ENCODE measurements around the gene TIPARP.
"Not testable (repeated sequence)": the region's sequence is repeated elsewhere in the genome, so short reads cannot be mapped to it uniquely, and the experiment has no call there.

Gene TIPARP

DNA sequence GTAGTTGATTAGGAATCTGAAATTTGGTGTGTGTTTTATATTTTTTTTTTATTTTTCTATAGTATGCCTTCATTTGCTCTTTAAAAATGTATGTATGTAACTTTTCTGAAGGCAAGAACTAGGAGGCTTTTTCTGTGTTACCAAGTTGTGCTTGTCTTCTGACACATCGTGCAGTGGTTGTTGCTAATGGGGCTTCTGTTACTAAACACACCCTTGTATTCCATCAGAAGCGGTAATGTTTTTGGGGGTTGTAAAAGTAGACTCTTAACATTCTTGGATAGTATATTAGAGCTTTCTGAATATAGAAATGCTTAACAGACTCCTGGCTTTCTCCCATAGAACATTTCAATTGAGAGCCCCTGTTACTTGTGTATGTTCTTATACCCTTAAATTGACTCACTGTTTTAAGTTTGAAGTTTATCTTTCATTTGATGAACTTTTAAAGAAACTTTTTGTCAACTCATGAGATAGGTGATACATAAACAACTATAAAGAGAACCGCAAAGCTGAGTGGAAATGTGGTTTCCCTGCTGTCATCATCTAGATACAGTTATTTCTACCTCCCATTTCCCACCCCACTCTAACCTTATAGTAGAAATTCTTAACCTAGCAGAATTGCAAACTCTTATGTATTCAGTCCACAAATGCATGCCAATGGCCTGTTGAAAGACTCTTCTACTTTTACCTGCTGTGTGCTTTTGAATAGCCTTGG, 2.5 kb downstream of the TIPARP start:
- DNase-seq: peak; percentile 34

DNA sequence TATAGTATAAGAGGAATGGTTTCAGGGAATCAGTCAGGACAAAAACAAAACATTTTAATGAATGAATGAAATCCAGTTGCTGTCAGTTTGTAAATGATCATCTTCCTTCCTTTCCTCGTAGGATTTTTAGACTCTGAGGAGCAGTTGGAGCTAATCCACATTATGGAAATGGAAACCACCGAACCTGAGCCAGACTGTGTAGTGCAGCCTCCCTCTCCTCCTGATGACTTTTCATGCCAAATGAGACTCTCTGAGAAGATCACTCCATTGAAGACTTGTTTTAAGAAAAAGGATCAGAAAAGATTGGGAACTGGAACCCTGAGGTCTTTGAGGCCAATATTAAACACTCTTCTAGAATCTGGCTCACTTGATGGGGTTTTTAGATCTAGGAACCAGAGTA, 3.1 kb downstream of the TIPARP start:
- no peak for DNase-seq

DNA sequence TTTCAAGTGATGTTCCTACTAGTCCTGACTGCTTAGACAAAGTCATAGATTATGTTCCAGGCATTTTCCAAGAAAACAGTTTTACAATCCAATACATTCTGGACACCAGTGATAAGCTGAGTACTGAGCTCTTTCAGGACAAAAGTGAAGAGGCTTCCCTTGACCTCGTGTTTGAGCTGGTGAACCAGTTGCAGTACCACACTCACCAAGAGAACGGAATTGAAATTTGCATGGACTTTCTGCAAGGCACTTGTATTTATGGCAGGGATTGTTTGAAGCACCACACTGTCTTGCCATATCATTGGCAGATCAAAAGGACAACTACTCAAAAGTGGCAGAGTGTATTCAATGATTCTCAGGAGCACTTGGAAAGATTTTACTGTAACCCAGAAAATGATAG, 3.8 kb downstream of the TIPARP start:
- no peak for DNase-seq

DNA sequence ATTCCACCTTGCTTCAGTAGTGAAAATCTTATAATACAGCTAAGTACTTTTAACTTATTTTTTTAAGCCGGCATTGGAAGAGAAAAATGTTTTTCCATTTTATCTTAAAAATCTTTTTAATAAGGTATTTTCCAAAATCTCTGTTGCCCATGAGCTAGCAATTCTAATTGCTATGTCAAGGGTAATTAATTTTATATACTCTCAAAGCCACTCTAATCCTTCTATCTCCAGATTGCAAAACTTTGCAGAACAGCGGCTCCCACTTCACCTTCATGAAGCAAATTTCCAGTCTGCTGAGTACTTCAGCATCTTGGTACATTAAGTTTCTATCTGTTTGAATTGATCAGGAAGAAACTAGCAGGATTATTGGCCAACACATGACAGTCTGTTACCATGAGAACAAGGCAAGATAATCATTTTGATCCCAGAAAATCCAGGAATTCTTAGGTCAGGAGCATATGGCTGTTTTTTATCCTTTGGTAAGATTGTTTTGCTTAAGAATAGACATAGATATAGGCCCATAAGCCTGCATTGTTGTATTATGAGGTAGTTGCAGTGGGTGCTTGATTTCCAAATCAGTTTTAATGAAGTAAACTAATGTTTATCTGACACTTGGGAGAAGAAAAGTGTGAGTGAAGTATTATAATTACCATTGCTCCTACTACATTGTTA, 6.0 kb downstream of the TIPARP start:
- DNase-seq: no peak

DNA sequence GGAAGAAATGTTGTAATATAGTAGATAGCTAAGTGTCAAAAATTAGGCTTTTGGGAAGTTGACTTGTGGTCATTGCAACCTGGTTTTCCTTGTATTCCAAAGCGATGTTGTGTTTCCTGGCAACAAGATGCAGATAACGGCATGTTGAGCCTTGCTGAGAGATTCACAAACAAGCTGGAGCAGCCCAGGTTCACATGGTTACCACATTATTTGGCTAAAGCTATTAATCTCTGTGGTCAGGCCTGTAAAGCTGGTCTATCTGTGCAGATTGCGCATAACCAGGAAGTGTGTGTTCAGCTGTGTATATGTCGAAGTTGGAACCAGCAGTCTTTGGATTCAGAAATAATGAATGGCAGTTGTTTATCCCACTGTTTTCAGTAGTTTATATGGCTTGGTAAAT, 6.6 kb downstream of the TIPARP start:
- no peak for DNase-seq

DNA sequence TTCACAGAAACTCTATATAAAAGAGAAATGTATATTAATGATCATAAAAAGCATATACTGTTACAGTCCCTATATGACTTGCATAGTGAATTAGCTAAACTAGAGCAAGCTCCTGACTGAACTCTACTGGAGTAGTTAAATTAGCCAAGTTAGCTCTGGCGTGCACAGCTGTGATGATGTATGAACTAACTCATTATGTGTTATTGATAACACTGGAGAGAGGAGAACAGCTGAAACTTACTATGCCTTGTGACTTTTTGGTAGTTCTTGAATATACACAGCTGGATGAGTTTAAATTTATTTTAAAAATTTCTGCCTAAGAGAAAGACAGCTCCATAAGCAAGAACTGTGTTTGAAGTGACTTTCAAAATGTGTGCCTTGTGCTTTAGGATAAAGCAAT, 8.1 kb downstream of the TIPARP start:
- no peak for DNase-seq

DNA sequence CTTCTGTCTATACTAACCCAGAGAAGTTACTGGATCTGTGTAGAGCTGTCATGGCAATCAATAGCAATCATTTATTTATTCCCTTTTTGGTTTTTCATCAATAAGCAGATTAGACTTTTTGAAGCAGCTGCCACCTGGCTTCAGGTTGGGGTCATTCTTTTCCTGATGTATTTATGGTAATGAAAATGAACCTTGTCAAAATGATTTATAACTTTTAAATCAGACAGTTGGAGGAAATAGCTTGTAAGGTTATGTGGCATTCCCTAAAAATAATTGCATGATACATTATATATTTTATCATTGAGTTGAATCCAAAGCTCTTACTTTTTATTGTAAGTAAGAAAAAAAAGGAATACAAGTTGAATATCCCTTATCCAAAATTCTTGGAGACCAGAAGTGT, 8.6 kb downstream of the TIPARP start:
- no peak for DNase-seq

DNA sequence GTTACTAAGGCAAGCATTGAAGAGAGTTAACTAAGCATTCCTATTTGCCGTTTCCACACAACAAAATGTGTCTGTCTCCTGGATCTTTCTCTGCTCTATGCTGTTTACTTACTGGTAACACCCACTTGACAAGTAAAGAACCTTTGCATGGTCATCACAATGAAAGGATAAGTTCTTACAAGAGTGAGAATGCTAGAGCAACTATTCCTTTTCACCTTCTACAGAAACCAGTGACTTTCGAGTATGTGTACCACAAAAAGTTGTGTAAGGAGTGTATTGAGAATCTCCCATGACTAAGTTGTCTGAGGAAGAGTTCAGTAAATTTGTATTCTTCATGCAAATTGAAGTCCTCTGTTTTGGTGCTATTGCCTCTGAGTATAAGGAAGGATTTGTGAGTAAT, 10.8 kb downstream of the TIPARP start:
- DNase-seq: no peak

DNA sequence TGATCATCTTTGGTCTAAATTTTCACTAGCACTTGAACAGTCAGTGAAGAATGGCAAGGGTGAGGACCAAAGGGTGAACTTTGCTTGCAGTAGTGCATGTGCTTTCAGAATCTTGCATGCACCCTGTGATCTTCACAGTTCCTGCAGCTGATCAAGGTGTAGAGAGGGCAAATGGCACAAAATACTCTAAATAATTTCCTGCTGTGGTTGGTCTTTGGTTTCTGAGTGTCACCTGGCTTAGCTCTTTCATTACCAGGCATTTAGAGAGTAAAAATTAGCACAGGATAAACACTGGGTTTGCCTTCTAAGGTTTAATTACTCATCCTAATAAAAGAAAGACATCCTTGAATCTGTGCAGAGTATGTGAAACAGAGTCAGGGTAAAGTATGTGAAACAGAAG, 11.4 kb downstream of the TIPARP start:
- DNase-seq: no peak

DNA sequence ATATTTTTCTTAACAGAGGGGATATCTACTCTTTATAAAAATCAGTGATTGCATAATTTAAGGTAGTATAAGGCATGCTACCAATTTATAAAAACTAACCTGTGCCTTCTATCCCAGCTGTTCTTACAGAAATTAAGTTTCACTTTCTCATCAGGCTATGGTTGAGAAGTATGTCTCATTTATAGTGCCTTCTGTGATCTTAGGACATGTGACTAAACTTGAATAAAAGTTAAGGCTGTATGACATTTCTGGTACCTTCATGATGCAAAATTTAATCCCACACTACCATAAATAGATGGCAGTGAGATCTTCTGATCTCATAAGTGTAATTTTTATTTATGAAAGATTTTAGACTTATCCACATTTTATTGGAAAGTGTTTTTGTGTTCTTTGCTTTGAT, 12.6 kb downstream of the TIPARP start:
- no peak for DNase-seq

DNA sequence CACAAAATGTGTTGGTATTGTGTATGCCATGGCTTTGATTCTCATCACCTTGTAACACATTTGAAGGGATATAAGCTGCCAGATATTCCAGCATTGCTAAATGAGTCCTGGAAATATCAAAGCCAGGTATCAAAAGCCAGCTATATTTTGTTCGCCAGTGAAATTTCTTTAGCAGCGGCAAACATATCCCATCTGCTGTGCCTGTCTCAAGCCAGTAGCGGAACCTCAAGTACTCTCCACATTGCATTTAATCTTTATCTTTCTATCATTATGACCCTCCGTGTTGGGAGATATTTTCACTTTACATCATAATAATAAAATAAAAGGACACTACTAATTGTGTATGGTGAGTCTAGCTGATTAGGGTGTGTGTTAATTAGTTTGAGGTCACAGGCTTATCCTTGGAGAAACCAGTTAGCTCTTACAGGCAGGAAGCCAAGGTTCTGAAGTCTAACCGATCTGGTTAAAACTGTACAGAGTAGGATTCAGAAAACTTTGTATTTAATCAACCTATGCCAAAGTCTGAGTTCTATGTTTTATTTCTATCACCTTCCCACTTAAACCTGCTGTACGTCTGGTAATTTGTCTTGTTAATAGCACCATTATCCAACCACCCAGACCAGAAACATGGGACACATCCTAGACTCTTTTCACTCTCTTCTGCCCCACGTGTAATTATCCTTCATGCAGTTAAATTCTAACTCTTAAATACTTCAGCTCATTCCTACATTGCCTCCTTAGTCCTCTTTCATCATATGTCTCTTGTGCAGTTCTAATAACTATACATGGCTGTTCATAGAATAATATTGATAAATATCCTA, 14.5 kb downstream of the TIPARP start:
- no peak for DNase-seq

DNA sequence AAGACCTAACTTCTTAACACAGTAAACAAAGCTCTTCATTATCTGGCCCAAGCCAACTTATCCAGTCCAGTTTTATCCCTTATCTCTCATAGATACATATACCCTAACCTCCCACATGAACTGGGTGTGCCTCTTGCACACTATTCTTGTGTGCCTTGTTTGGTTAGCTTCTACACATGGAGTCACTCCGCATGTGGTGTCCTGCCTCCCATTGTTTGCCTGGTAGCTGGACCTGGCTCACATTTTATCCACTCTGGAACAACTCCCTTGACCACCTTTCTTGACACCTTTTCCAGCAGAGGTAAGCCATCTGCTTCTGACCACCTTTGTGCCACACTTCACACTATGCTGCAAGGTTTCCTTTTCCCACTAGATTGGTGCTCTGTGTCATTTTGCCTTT, 15.2 kb downstream of the TIPARP start:
- no peak for DNase-seq

DNA sequence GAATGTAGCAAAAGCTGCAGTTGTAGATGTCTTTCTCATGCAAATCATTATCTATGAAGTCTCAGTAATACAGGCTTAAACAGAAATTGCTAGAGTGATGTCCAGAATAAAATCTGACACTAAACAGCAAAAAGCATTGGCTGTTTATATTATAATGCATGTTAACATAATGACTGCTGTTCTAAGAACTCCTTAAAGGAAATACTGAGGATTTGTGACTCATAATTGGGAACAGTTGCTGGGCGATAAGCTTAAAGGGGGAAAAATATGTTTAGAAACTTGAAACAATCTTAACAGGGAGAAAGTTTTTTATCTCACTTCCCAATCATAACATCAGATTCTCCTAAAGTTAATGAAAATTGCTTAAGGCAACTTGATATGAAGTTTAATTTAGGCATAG, 17.5 kb downstream of the TIPARP start:
- DNase-seq: no peak

DNA sequence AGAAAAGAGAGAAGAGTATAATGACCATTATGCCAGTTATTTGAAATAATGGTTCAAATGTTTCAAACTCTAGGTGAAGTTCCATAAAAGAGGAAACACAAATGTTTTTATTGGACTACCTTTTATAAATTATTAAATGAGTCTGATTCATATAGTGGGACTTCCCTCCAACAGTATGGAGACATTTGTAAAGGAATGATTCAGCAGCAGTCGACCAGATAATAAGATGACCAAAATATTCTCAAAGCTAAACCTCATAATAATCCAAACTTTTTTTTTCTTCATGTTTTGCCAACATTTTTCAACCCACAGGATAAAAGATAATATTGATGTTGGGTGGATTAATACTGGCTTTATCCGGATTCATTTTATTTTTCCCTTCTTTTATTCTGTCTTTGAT, 18.8 kb downstream of the TIPARP start:
- DNase-seq: no peak

DNA sequence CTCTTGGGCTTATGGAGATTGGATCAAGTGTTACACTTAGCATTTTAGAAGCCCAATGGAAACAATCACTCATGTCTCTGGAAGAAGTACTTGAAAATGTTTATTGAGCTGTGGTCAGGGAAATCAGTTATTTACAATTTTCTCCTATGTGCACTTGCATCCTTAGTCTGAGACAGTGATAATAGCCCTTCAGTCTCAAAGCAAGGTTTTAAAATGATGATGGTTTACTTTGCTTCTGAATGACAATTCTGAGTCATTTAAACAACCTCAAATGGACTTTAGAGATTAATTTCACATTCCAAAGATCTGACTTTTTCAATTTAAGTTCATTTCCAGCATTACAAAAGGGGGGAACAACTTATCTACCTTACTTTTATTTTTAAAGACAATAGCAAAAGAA, 20.1 kb downstream of the TIPARP start:
- DNase-seq: no peak

DNA sequence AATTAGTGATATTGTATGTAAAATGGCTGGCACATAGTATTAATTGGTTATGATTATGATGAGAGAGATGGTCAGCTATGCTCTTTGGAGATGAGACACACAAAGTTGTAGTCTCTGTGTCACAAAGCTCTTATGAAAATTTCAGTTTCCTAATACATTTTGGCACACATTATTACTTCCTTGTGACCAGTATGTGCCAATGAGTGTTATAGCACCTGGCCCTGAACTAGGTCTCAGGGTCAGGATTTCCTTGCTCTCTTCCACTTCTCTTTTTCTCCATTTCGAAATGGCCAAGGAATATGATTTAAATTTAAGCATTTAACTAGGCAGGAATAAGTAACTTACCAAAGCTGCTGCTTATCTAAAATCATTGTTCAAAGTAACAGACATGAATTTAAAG, 28.0 kb downstream of the TIPARP start:
- DNase-seq: no peak

DNA sequence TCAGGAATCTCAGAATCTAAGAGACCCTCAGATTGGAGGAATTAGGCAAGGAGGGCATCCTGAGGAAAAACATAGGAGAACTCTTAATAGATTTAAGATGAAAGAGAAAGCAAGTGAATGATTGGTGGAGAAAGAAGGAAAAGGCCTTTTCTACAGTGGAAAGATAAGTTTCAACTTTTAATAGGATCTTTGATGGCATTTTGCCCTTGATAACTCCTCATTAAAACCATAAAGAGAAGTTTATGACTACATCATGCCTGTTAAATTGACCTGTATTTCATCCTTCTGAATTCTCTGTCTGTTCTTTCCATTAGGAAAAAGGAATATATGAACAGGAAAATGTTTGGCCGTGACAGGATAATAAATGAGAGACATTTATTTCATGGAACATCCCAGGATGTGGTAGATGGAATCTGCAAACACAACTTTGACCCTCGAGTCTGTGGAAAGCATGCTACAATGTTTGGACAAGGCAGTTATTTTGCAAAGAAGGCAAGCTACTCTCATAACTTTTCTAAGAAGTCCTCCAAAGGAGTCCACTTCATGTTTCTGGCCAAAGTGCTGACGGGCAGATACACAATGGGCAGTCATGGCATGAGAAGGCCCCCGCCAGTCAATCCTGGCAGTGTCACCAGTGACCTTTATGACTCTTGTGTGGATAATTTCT, 30.1 kb downstream of the TIPARP start:
- no peak for DNase-seq

DNA sequence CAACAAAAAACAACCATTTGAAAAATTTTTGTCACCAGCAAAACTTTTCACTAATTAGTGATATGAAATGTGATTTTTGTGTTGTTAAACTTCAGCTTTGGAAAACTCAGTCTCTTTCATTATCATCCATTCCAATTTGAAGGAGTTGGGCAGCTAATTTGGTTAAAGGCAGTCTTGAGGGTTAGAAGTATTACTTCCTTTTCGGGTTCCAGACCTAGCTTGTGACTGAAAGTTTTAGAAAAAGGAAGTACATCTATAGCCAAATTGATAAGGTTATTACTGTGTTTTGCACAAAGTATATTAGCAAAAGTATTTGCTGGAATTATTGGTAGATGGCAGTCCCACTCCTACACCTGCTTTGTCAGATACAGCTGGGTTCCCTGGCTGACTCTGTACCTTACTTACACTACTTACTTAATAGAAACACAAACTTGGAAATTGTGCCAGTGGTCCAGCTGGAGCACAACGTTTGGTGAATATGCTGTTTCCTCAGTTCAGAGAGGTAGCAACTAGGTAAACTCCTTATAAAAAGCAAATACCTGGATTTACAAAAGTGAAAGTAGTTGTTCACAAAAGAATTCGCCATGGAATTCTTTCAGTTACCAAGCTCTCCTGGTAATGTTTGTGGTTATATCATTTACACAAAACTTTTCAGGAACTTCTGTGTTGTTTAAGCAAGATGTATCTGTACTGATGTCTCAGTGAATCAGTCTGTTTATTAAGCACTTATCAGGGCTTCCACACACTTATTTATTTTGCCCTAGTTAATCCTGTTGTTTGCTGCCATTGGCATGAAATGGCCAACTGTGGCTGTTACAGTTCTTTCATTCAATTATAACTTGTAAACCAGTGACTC, 31.6 kb downstream of the TIPARP start:
- DNase-seq: no peak

DNA sequence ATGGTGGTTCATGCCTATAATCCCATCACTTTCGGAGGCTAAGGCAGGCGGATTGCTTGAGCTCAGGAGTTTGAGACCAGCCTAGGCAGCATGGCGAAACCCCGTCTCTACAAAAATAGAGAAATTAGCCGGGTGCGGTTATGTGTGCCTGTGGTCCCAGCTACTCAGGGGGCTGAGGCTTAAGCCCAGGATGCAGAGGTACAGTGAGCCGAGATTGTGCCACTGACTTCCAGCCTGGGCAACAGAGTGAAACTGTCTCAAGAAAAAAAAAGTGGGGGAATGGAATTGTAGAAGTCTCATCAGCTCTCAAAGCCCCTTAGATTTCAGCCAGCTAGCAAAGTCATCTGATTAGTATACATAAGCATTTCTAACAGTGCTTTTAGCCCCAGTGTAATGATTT, 33.2 kb downstream of the TIPARP start:
- DNase-seq: no peak

DNA sequence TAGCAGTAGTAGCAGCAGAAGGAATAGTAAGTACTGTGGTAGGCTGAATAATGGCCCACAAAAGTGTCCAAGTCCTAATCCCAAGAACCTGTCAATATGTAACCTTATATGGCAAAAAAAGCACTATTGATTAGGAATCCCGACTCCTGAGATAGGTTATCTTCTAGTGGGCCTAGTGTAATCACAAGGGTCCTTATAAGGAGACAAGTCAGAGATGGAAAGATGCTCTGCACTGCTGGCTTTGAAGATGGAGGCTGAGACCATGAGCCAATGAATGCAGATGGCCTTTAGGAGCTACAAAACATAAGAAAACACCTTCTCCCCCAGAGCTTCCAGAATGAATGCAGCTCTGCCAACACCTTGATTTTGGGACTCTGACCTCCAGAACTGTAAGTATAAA, 36.0 kb downstream of the TIPARP start:
- DNase-seq: no peak

DNA sequence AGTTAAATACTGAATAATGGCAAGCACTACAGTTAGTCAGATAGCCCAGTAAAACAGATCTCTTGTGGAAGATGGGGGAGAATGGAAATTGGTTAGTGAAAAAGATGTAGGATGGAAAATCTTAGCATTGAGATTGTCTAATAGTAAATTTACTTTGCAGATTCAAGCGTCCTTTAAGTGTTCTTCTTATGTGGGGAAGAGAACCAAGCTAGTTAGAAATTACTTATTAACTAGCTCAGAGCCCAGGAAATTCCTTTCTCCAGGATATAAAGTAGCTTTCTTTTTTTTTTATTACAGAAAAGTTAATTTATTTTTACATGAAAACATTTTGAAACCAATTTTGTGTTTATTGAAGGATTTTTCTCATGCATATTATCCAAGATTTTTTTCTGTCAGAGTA, 36.7 kb downstream of the TIPARP start:
- no peak for DNase-seq

DNA sequence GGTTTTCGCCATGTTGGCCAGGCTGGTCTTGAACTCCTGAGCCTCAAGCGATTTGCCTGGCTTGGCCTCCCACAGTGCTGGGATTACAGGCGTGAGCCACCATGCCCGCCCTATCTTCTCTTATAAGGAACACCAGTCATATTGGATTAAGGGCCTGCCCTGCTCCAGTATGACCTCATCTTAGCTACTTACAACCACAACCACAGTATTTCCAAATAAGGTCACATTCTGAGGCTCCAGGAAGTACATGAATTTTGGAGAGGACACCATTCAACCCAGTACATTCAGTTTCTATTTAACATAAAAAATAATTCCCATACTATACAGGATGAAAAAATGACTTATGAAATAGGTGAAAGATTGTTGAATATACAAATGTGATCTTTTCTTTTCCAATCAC, 37.6 kb downstream of the TIPARP start:
- not testable (repeated sequence) for DNase-seq
